Endothelial cell of umbilical vein (primary cell): ENCODE results near the gene PAXX. TPM values are rescaled to one million over a fixed set of nuclear protein-coding genes. Genes with fewer than 3 reads are reported as not detected.

Experiments used
- BruUV-seq: library from RNA; stranded (reverse); fragments of 400-500 nt; replicated peaks from 2 replicates; lab custom pipeline; 2021; lab: Mats Ljungman, UMichigan
- CTCF ChIA-PET: fragments of 300-600, 350-600 bp; sonication (Branson Sonifier 250); formaldehyde crosslinking; loops from one replicate; lab custom pipeline; 2021; ENCODE audit warnings: antibody characterized with exemption, inconsistent platforms; lab: Charles Lee
- POLR2A ChIA-PET: fragments of 300-600, 350-600 bp; sonication (Branson Sonifier 250); formaldehyde crosslinking; loops from one replicate; lab custom pipeline; 2021; ENCODE audit warnings: antibody characterized with exemption, inconsistent platforms; lab: Charles Lee
- DNase-seq: peaks from one replicate; pipeline ENCODE4 v3.0.0-alpha.2; 2011; ENCODE audit warnings: low read depth, low spot score
- FAIRE-seq: peaks from 2 replicates; lab custom pipeline; 2011; peaks lifted over from hg19 to GRCh38; lab: Jason Lieb, UNC
- H2AFZ ChIP-seq: 2 replicates; pipeline ENCODE4 v1.6.0; 2012; ENCODE audit warnings: low read depth, low read length, control low read depth, inconsistent platforms
- H3K27ac ChIP-seq: 2 replicates; pipeline ENCODE4 v1.5.1; 2011; ENCODE audit warnings: low read depth, mild to moderate bottlenecking, control low read depth, low read length, moderate library complexity; ENCODE audit not compliant: insufficient read depth
- H3K27me3 ChIP-seq, 2 experiments: 2 replicates each; pipeline versions ENCODE4 v1.6.0 to v1.6.1; 2011; ENCODE audit warnings: low read length in 2 of 2, mixed read lengths in 1 of 2; ENCODE audit not compliant: control insufficient read depth in 2 of 2, insufficient read depth in 2 of 2
- H3K36me3 ChIP-seq, 2 experiments: 2 replicates in 1 of 2; 3 replicates in 1 of 2; pipeline ENCODE4 v1.5.1; 2011; ENCODE audit warnings: low read length in 2 of 2, mild to moderate bottlenecking in 1 of 2, moderate library complexity in 1 of 2; ENCODE audit not compliant: control insufficient read depth in 2 of 2, insufficient read depth in 2 of 2; ENCODE audit errors: extremely low read depth in 1 of 2
- H3K4me1 ChIP-seq: 3 replicates; pipeline ENCODE4 v1.5.1; 2011; ENCODE audit warnings: mild to moderate bottlenecking, low read length; ENCODE audit not compliant: control insufficient read depth, insufficient read depth; ENCODE audit errors: extremely low read depth
- H3K4me2 ChIP-seq: 2 replicates; pipeline ENCODE4 v1.6.1; 2011; ENCODE audit warnings: low read length, control low read depth, mixed read lengths; ENCODE audit not compliant: insufficient read depth
- H3K4me3 ChIP-seq, 3 experiments: fragments of 200-600 bp in 1 of 3; sonication (generic), shearing (Covaris generic) in 1 of 3; replicated peaks in 1 of 3; 2 replicates each; pipeline ENCODE4 v1.5.1; 2011 to 2016; ENCODE audit warnings: control low read depth in 3 of 3, low read length in 3 of 3, mild to moderate bottlenecking in 2 of 3, inconsistent platforms in 1 of 3, low read depth in 1 of 3, moderate library complexity in 1 of 3; ENCODE audit not compliant: insufficient read depth in 1 of 3
- H3K79me2 ChIP-seq: 2 replicates; pipeline ENCODE4 v1.6.0; 2012; ENCODE audit warnings: low read length, inconsistent platforms; ENCODE audit not compliant: control insufficient read depth, insufficient read depth
- H3K9ac ChIP-seq: replicated peaks from 2 replicates; pipeline ENCODE3; 2011; ENCODE audit warnings: low read length, control low read depth; ENCODE audit not compliant: insufficient read depth; ENCODE audit errors: extremely low read depth
- H3K9me1 ChIP-seq: replicated peaks from 3 replicates; pipeline ENCODE4 v1.6.0; 2011; ENCODE audit warnings: mild to moderate bottlenecking, low read length; ENCODE audit not compliant: control insufficient read depth, insufficient read depth; ENCODE audit errors: extremely low read depth
- H3K9me3 ChIP-seq: replicated peaks from 2 replicates; pipeline ENCODE4 v1.5.1; 2012; ENCODE audit warnings: low read length, inconsistent platforms; ENCODE audit not compliant: control insufficient read depth, insufficient read depth
- H4K20me1 ChIP-seq: replicated peaks from 2 replicates; pipeline ENCODE3; 2011; ENCODE audit warnings: mild to moderate bottlenecking, low read length; ENCODE audit not compliant: control insufficient read depth, insufficient read depth; ENCODE audit errors: extremely low read depth
- CTCF ChIP-seq, 2 donors: IDR thresholded peaks; 1 replicate in 1 of 2; 2 replicates in 1 of 2; pipeline ENCODE4 v1.5.1; 2011; ENCODE audit warnings: low read length in 2 of 2, mild to moderate bottlenecking in 2 of 2, moderate library complexity in 2 of 2, control low read depth in 1 of 2, inconsistent platforms in 1 of 2, low read depth in 1 of 2; ENCODE audit not compliant: insufficient read depth in 1 of 2; ENCODE audit errors: extremely low read depth in 1 of 2
- EZH2 ChIP-seq: IDR thresholded peaks from 2 replicates; pipeline ENCODE4 v1.6.1; 2012; ENCODE audit warnings: borderline replicate concordance, low read depth, mild to moderate bottlenecking, moderate library complexity, low read length, inconsistent platforms; ENCODE audit not compliant: severe bottlenecking
- FOS ChIP-seq: IDR thresholded peaks from 2 replicates; pipeline ENCODE4 v1.6.1; 2011; ENCODE audit warnings: mild to moderate bottlenecking, low read length, moderate library complexity, borderline replicate concordance; ENCODE audit not compliant: insufficient read depth
- GATA2 ChIP-seq: IDR thresholded peaks from 2 replicates; pipeline ENCODE4 v1.7.0; 2011; ENCODE audit warnings: low read depth, mild to moderate bottlenecking, moderate library complexity, mixed read lengths, low read length; ENCODE audit not compliant: insufficient read length, insufficient read depth
- JUN ChIP-seq: IDR thresholded peaks from 2 replicates; pipeline ENCODE4 v1.6.1; 2011; ENCODE audit warnings: borderline replicate concordance, low read depth; ENCODE audit not compliant: insufficient read length, insufficient read depth
- MAX ChIP-seq: IDR thresholded peaks from 2 replicates; pipeline ENCODE4 v1.6.1; 2011; ENCODE audit not compliant: insufficient read depth, insufficient read length
- MYC ChIP-seq: IDR thresholded peaks from one replicate; pipeline ENCODE4 v1.6.1; 2011; ENCODE audit warnings: mild to moderate bottlenecking, low read depth, low read length
- POLR2A ChIP-seq: IDR thresholded peaks from 2 replicates; pipeline ENCODE4 v1.6.1; 2012; ENCODE audit warnings: low read depth, mild to moderate bottlenecking, control low read depth, low read length
- POLR2AphosphoS5 ChIP-seq: IDR thresholded peaks from 2 replicates; pipeline ENCODE4 v1.6.1; 2012; ENCODE audit warnings: low read depth, mild to moderate bottlenecking, control low read depth, low read length, moderate library complexity; ENCODE audit not compliant: insufficient read depth
- dilution Hi-C: fragments of 300-500 bp; cut with MboI; formaldehyde crosslinking; loops from one replicate; pipeline ENCODE4 v1.15.0; 2019; ENCODE audit warnings: low sequenced_read_pairs; ENCODE audit not compliant: extremely low pct_ligation_motif_present
- intact Hi-C: fragments of 100-400 bp; cut with micrococcal nuclease; formaldehyde crosslinking; loops from one replicate; pipeline ENCODE4 v1.10.0; 2022
- polyA plus RNA-seq, 4 experiments: library from polyadenylated mRNA; depleted of rRNA in 3 of 4; stranded (reverse) in 3 of 4; unstranded in 1 of 4; fragments of >200 nt; gene quantifications; 2 replicates each; pipeline versions ENCODE4 v1.2.1 to v1.2.3, GENCODE V29; 2011 to 2012; ENCODE audit warnings: missing spikeins in 1 of 4
- total RNA-seq: library from RNA; stranded (reverse); gene quantifications from 2 replicates; pipeline ENCODE4 v1.2.3, GENCODE V29; 2021

The PAXX gene
- total and polyA plus RNA-seq, 2 donors (not counting 3 experiments of a cell fraction or from before 2014, with no cell fraction given): 34.0 to 35.0 TPM

GRCh38 chr9:137026828-137027227, 34.6 kb downstream of the PAXX start:
- Histone ChIP-seq H3K27me3 (no peaks in the 10 kb centered on the region), H3K79me2 (no peaks in the 10 kb centered on the region), H3K9ac (no peak overlapping the region), H3K4me2 (no peak overlapping the region), H3K4me1 (peaks cover 12% of the 10 kb centered on the region), H3K36me3 (no peaks in the 10 kb centered on the region), H4K20me1 (no peaks in the 10 kb centered on the region), H3K4me3 (no peak overlapping the region), H3K9me1 (no peaks in the 10 kb centered on the region), H3K9me3 (no peaks in the 10 kb centered on the region), H2AFZ (no peak overlapping the region), H3K27ac (no peak overlapping the region)
- dilution Hi-C loops (no loop called here), intact Hi-C loops (no loop called here)
- FAIRE-seq: no peak
- ChIA-PET CTCF (interaction anchor here (0.8 to 4.5 kb wide), 9 partner anchors 8 to 249 kb away, joined by 3 to 28 read pairs (median 4); no protein-coding TSS in a partner anchor), POLR2A (no interaction called here)
- no TSS peak for BruUV-seq
- TF ChIP-seq GATA2 (no peak), MAX (no peak), EZH2 (no peak), MYC (no peak), POLR2A (no peak), POLR2AphosphoS5 (no peak), FOS (no peak), JUN (no peak), CTCF (IDR thresholded peaks at IDR 0.05; ENCODE audit: extremely low read depth in 1 of 2, insufficient read depth in 1 of 2, low read depth in 1 of 2, low read length in 2 of 2) (no peak)
- DNase-seq: no peak
